AG09319 (cell line): ENCODE measurements around the gene MTHFR.

Experiments used
- DNase-seq: peaks from one replicate; pipeline ENCODE4 v3.0.0-alpha.2; 2010; ENCODE audit warnings: low read depth; ENCODE audit errors: extremely low read depth
- CTCF ChIP-seq: IDR thresholded peaks from 2 replicates; pipeline ENCODE4 v1.5.1; 2011; ENCODE audit warnings: low read depth, mild to moderate bottlenecking, inconsistent platforms, low read length, moderate library complexity

Gene MTHFR

GRCh38 chr1:11769274-11769673, 36.5 kb downstream of the MTHFR start:
- DNase-seq = no peak
- no peak for TF ChIP-seq CTCF

GRCh38 chr1:11768821-11769220, 36.9 kb downstream of the MTHFR start:
- DNase-seq = no peak
- TF ChIP-seq CTCF = no peak

DNA sequence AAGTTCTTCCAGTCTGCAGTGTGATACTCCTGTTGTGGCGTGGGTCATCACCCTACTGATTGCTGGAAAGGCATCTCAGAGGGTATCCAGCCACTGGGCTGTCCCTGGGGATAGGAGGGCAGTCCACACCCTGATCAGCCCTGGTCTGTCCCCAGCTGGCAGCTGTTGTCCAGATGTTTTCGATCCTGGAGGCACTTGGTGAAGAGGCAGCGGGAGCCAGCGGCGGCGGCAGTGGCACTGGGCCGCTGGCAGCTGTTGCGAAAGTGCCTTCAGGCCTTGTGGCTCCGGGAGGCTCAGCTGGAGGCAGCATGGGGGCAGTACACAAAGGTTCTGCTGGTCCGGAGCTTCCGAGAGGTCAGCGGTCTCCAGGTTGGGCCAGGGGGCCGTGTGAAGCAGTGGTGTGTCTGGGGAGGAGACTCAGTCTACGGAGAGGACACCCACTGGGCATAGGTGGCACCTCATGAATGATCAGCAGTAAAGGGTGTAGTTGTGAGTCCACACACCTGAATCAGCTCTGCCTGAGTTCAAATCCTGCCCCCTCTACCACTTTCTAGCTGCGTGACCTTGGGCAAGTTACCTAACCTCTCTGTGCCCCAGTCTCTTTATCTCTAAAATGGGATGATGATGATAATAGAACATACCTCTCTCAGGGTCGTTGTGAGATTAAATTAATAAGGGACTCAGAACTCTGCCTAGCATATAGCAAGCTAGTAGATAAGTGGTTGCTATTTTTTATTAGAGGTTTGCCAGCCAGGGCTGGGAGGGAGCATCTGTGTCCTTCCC, 37.7 kb downstream of the MTHFR start:
- TF ChIP-seq CTCF = no peak
- no peak for DNase-seq

- DNase-seq = no peak
- no peak for TF ChIP-seq CTCF
Measured at GRCh38 chr1:11766429-11766776, 39.4 kb downstream of the MTHFR start.

- no peak for DNase-seq
- no peak for TF ChIP-seq CTCF
Measured at GRCh38 chr1:11765661-11766428, 39.9 kb downstream of the MTHFR start.

DNA sequence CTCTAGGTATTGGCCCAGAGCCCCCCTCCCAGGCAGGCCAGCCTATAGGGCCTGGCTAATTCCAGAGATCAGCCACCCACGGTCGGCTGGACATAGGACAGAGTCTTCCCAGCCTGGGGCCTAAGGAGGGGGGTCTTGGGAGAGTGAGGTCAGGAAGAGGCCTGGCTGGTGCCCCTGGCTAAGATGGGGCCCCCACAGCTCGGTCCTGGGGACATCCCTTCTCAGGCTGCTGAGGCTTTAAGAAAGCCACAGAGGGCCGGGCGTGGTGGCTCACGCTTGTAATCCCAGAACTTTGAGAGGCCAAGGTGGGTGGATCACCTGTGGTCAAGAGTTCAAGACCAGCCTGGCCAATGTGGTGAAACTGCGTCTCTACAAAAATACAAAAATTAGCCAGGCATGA, 41.2 kb downstream of the MTHFR start:
- TF ChIP-seq CTCF = no peak
- no peak for DNase-seq

DNA sequence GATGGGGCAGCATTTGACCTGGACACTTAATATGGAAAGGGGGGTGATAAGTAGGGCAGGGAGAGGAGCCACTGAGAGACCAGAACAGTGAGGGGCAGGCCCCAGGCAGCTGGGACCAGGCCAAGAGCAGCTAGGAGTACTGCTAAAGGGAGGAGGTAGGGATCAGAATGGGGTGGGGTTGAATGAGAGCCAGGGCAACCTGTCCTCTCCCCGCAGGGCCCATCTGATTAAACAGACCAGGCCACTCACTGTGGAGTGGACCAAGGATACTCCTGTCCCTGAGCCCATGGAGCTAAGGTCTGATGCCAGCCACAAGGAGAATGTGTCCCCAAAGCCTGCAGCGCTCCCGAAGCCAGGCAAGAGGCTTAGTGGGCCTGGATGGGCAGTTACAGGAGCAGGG, 41.6 kb downstream of the MTHFR start:
- no peak for DNase-seq
- TF ChIP-seq CTCF = no peak
